NCI-H526 treated with DMSO at 0.1 percent for 48 hours (cell line): ENCODE measurements around the gene ALDH1L1.

Experiments
- DNase-seq: peaks from one replicate; lab custom pipeline; 2025; lab: John Stamatoyannopoulos, UW

Gene ALDH1L1

GRCh38 chr3:126134219-126134975 lies 46.0 kb downstream of the ALDH1L1 start:
- peak; percentile 47 for DNase-seq

GRCh38 chr3:126133606-126134005 lies 46.8 kb downstream of the ALDH1L1 start:
- DNase-seq, result no peak

GRCh38 chr3:126132751-126133511 lies 47.5 kb downstream of the ALDH1L1 start:
- peak; percentile 55 for DNase-seq

GRCh38 chr3:126131881-126132750 lies 48.3 kb downstream of the ALDH1L1 start:
- DNase-seq, result no peak

GRCh38 chr3:126130981-126131745 lies 49.2 kb downstream of the ALDH1L1 start:
- no peak for DNase-seq

- no peak for DNase-seq
Observed at GRCh38 chr3:126130081-126130855, 50.1 kb downstream of the ALDH1L1 start.

- no peak for DNase-seq
Observed at GRCh38 chr3:126129398-126129891, 50.9 kb downstream of the ALDH1L1 start.

- DNase-seq, result no peak
Observed at GRCh38 chr3:126128504-126129397, 51.6 kb downstream of the ALDH1L1 start.

GRCh38 chr3:126127904-126128303 lies 52.5 kb downstream of the ALDH1L1 start:
- DNase-seq, result no peak

GRCh38 chr3:126127452-126127851 lies 52.9 kb downstream of the ALDH1L1 start:
- no peak for DNase-seq

- DNase-seq, result no peak
Observed at GRCh38 chr3:126126811-126127431, 53.5 kb downstream of the ALDH1L1 start.

- no peak for DNase-seq
Observed at GRCh38 chr3:126126286-126126685, 54.1 kb downstream of the ALDH1L1 start.

GRCh38 chr3:126125781-126126251 lies 54.6 kb downstream of the ALDH1L1 start:
- no peak for DNase-seq

- DNase-seq, result no peak
Observed at GRCh38 chr3:126125341-126125740, 55.0 kb downstream of the ALDH1L1 start.

- no peak for DNase-seq
Observed at GRCh38 chr3:126124896-126125295, 55.5 kb downstream of the ALDH1L1 start.

- DNase-seq, result peak; percentile 87
Observed at GRCh38 chr3:126124148-126124868, 56.1 kb downstream of the ALDH1L1 start.

GRCh38 chr3:126121632-126122031 lies 58.8 kb downstream of the ALDH1L1 start:
- DNase-seq, result no peak

- no peak for DNase-seq
Observed at GRCh38 chr3:126121074-126121473, 59.3 kb downstream of the ALDH1L1 start.
